ENCODE data around the gene RDM1. TPM values are rescaled to one million over a fixed set of nuclear protein-coding genes. Genes with fewer than 3 reads are reported as not detected.
"Not testable (repeated sequence)": the region's sequence is repeated elsewhere in the genome, so short reads cannot be mapped to it uniquely, and the experiment has no call there.

RDM1 gene
- total RNA-seq, 1 experiment from 2014 or later: 2.2 TPM

- in situ Hi-C loops (cut with HindIII; ENCODE audit: low sequenced_read_pairs): no loop called here
- DNase-seq (ENCODE audit: low spot score): no peak
Measured at GRCh38 chr17:35903451-35903850, 27.1 kb downstream of the RDM1 start.

- in situ Hi-C loops (cut with HindIII; ENCODE audit: low sequenced_read_pairs): no loop called here
Measured at GRCh38 chr17:35901631-35902175, 28.9 kb downstream of the RDM1 start.

GRCh38 chr17:35900708-35901480, 29.7 kb downstream of the RDM1 start:
- in situ Hi-C loops (cut with HindIII; ENCODE audit: low sequenced_read_pairs): no loop called here
- DNase-seq (ENCODE audit: low spot score): no peak

More at GRCh38 chr17:35901631-35902175, 28.9 kb downstream of the RDM1 start:
- no peak for DNase-seq (ENCODE audit: low spot score)

- in situ Hi-C loops (cut with HindIII; ENCODE audit: low sequenced_read_pairs): no loop called here
- DNase-seq (ENCODE audit: low spot score): no peak
Measured at GRCh38 chr17:35900280-35900679, 30.3 kb downstream of the RDM1 start.

- DNase-seq (ENCODE audit: low spot score): no peak
- in situ Hi-C loops (cut with HindIII; ENCODE audit: low sequenced_read_pairs): no loop called here
Measured at GRCh38 chr17:35898283-35899070, 32.1 kb downstream of the RDM1 start.

GRCh38 chr17:35897772-35898171, 32.8 kb downstream of the RDM1 start:
- in situ Hi-C loops (cut with HindIII; ENCODE audit: low sequenced_read_pairs): not testable (repeated sequence)

GRCh38 chr17:35895636-35896587, 34.7 kb downstream of the RDM1 start:
- DNase-seq (ENCODE audit: low spot score): no peak
- in situ Hi-C loops (cut with HindIII; ENCODE audit: low sequenced_read_pairs): no loop called here

More at GRCh38 chr17:35897772-35898171, 32.8 kb downstream of the RDM1 start:
- not testable (repeated sequence) for DNase-seq (ENCODE audit: low spot score)

GRCh38 chr17:35894206-35894605, 36.4 kb downstream of the RDM1 start:
- no peak for DNase-seq (ENCODE audit: low spot score)
- in situ Hi-C loops (cut with HindIII; ENCODE audit: low sequenced_read_pairs): no loop called here

- in situ Hi-C loops (cut with HindIII; ENCODE audit: low sequenced_read_pairs): no loop called here
- DNase-seq (ENCODE audit: low spot score): no peak
Measured at GRCh38 chr17:35893751-35894150, 36.8 kb downstream of the RDM1 start.

- no peak for DNase-seq (ENCODE audit: low spot score)
- in situ Hi-C loops (cut with HindIII; ENCODE audit: low sequenced_read_pairs): no loop called here
Measured at GRCh38 chr17:35892091-35893035, 38.2 kb downstream of the RDM1 start.

- in situ Hi-C loops (cut with HindIII; ENCODE audit: low sequenced_read_pairs): no loop called here
- DNase-seq (ENCODE audit: low spot score): no peak
Measured at GRCh38 chr17:35891269-35891668, 39.3 kb downstream of the RDM1 start.

- in situ Hi-C loops (cut with HindIII; ENCODE audit: low sequenced_read_pairs): no loop called here
- DNase-seq (ENCODE audit: low spot score): no peak
Measured at GRCh38 chr17:35890774-35891155, 39.8 kb downstream of the RDM1 start.

- in situ Hi-C loops (cut with HindIII; ENCODE audit: low sequenced_read_pairs): no loop called here
- peak; percentile 8 for DNase-seq (ENCODE audit: low spot score)
Measured at GRCh38 chr17:35889818-35890773, 40.5 kb downstream of the RDM1 start.

- in situ Hi-C loops (cut with HindIII; ENCODE audit: low sequenced_read_pairs): no loop called here
- DNase-seq (ENCODE audit: low spot score): no peak
Measured at GRCh38 chr17:35889241-35889640, 41.3 kb downstream of the RDM1 start.

- no peak for DNase-seq (ENCODE audit: low spot score)
- in situ Hi-C loops (cut with HindIII; ENCODE audit: low sequenced_read_pairs): no loop called here
Measured at GRCh38 chr17:35879773-35880654, 50.6 kb downstream of the RDM1 start, which contains the start of gene CCL5. Gene CCL5, minus strand, starts transcription at chr17:35880360.

GRCh38 chr17:35878361-35878760, 52.2 kb downstream of the RDM1 start:
- in situ Hi-C loops (cut with HindIII; ENCODE audit: low sequenced_read_pairs): no loop called here
- DNase-seq (ENCODE audit: low spot score): no peak
